Ammon's horn (tissue), 1 donor: ENCODE measurements around the gene MGAT4C.
"Not testable (repeated sequence)": the region's sequence is repeated elsewhere in the genome, so short reads cannot be mapped to it uniquely, and the experiment has no call there.

Experiments used
- DNase-seq: peaks from one replicate; pipeline ENCODE4 v3.0.0-alpha.2; 2016; ENCODE audit warnings: low spot score

Gene MGAT4C

DNA sequence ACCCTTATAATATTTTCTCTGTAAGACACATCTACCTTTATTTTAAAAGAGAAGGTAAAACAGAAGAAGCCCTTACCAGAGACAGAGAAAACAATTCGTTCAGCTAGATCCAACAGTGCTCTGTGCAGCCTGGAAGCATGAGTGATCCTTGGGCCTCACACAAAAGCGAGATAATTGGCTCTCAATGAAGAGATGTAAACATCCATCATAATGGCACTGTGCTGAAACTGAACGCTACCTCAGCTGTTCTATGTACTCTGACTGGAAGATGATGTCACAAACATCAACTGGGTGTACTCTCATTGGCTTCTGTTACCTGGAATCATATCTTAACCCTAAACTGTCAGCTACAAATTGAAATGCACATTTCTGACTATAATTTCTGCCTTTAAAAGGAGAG is at the start of gene MGAT4C:
MGAT4C (minus strand) TSS at position 229 of the 400 bp plus-strand sequence.
- DNase-seq: no peak

DNA sequence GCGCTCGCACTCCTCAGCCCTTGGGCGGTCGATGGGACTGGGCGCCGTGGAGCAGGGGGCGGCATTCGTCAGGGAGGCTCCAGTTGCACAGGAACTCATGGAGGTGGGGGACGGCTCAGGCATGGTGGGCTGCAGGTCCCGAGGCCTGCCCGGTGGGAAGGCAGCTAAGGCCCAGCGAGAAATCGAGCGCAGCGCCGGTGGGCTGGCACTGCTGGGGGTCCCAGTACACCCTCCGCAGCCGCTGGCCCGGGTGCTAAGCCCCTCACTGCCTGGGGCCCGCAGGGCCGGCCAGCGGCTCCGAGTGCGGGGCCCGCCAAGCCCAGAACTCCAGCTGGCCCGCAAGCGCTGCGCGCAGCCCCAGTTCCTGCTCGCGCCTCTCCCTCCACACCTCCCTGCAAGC is 40.2 kb upstream of the MGAT4C start:
- not testable (repeated sequence) for DNase-seq

DNA sequence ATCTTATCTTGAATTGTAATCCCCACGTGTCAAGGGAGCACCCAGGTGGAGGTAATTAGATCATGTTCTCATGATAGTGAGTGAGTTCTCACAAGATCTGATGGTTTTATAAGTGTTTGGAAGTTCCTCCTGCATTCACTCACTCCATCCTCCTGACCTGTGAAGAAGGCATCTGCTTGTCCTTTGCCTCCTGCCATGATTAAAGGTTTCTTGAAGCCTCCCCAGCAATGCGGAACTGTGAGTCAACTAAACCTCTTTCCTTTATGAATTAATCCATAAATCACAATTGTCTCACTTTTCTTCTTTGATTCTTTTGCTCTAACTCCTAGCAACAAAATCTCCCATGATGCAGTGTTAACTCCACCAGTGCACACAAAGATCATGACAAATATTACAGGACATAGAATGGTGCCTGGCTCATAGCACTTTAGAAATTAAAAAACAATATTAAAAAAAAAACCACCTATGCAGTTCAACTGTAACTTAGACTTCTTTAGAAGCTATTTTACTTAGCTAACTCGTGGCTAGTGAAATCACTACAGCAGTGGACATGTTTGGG is 37.6 kb upstream of the MGAT4C start:
- DNase-seq: no peak

DNA sequence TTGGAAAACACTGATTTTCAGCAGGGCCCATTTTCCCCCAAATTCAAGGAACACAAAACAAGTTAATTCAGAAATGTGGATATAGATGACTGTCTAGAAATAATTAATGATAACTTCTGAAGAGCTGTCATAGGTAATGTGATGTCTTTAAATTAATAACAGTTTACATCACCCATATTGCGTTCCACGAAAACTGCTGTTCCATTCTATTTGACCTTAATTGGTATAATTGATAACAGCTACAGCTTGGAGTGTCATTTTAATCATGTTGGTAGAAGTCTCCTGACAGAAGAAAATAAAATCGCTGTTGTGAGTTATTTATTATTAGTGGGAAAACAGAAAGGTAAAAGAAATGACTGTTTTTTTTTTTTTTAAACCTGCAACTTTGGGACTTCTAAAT is 36.3 kb upstream of the MGAT4C start:
- DNase-seq: no peak

DNA sequence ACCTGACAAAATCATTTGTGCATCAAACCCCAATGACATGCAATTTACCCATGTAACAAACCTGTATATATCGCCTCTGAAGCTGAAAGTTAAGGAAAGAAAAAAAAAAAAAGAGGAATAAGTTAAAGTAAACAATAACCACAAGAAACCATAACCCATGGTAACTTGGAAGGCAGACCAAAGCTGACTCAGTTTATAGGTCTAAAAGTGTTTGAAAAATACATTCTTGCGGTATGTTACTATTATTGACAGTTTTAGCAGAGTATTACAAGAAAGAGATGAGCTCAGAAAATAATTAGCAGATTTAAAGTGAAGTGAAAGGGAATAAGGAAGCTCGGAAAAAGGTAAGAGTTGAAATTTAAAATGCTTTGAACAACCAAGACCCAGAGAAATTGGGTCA is 34.4 kb upstream of the MGAT4C start:
- no peak for DNase-seq

DNA sequence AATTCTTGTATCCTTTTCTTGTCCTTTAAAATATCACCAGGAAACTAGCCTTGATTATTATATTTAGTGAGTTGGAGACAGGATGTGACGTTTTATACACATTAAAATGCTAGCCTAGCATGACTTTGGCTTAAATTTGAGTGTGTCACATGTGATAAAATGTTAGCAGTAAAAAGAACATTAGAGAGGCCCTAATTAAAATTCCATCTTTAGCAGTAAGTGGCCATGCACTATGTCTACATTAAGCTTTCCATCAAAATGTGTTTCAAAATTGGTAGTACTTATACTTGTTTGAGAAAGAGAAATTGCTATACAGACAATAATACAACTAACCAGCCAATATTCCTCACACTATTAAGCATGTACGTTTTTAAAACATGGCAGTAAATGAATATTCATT is 29.9 kb upstream of the MGAT4C start:
- DNase-seq: no peak

DNA sequence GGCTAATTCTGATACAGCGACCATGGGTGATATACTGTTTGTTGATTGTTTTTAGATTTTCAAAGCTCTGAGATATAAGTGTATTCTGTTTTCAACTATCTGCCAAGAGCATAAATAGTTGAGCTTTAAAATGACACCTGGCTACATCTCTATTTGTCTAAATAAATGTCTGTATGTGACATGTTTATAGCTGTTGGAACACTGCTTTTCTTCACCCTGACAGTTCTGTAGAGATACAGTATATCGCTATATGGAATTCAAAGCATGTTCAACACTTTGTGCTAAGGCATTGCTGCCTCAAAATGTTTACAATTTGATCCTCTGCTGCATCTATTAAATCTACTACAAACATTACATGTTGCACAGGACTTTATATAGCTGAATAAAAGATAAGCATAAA is 27.4 kb upstream of the MGAT4C start:
- DNase-seq: no peak

DNA sequence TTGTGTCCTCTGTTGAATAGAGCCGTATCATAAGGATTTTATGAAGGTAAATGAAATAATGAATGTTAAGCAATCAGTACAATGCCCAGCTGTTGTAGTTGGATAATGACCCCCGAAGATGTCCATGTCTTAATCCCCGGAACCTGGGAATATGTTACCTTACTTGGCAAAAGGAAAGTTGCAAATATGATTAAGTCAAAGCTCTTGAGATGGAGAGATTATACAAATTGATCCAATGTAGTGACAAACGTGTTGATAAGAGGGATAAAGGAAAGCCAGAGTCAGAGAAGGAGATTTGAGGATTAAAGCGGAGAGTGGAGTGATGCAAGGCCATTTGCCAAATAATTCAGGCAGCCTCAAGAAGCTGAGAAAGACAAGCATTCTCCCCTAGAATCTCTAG is 19.2 kb upstream of the MGAT4C start:
- DNase-seq: no peak

DNA sequence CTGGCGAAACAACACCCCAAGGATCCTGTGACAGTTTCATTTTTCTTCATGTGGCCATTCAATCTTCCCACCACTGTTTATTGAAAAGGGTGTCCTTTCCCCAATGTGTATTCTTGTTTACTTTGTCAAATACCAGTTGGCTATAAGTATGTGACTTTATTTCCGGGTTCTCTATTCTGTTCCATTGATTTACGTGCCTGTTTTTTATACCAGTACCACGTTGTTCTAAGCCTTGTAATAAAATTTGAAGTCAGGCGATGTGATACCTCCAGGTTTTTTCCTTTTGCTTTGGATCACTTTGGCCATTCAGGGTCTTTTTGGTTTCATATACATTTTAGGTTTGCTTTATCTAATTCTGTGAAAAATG is 9.1 kb upstream of the MGAT4C start:
- no peak for DNase-seq

DNA sequence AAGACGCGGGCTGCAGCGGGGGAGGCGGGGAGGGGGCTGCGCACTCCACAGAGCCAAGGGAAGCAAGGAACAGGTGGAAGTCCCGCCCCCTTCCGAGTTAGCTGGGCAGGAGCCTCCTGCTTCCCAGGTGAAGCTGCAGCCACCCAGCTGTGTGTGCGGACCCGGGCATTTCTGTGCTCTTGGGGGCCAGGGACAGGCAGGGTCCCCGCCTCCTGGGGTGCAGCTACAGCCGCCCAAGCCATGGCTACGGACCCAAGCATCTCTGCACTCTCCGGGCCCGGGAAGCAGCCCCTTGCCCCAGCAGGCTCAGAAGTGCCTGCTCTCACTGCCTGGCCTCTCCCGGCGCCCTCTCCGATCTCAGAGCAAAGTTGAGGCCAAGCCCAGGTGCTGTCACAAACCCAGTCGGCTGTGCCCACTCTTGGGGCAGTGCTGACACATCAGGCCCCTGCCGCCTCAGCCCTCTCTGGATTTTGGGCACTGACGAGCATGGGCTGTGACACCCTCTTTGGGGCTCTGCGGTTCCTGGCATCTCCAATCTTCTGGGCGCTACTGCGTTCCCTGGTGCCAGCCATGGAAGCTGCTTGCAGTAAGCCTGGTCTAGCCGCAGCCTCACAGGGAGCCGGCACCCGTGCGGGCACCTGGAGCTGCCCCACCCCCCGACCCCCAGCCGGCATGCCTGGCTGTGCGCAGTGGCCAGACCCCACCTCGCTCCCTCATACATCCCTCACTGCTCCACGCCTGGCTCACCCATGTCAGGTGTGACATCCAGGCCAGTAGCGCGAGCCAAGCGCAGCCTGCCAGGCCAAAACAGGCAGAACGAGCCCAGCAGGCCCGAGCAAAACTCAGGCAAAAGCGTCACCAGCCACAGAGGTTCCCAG is 8.5 kb upstream of the MGAT4C start:
- no peak for DNase-seq

DNA sequence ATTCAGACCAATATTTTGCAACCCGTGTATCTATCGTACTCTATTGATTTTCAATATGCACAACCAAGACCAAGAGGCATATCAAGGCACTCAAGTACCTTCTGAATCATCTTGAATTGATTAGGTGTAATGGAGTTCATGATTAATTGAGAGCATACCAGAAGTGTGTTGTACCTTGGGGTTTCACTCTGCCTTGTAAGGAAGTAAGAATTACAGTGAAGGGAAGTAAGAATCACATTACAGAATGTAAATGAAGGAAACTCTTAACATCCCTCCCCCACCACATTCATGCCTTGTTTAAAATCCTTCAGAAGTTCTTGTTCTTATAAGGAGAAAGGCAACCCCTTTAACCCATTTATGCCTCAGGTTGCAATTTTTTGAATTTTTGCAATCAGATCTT is 5.4 kb upstream of the MGAT4C start:
- DNase-seq: no peak

DNA sequence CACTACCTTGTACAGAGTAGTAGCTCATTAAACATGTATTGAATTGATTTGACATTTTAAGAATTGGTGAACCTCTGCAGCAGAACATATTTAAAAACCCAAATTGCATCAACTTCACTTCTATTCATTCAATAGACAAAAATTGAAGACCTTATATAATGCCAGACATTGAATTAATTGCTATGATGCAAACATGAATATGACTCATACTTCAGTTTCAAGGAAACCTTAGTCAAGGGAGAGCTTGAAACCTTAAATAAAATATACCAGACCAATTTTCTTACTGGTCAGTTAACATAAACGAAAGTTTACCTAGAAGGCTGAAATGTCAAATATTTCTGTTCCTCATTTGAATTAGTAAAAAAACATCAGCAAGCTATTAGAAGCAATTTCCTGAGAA is 5.0 kb upstream of the MGAT4C start:
- no peak for DNase-seq

DNA sequence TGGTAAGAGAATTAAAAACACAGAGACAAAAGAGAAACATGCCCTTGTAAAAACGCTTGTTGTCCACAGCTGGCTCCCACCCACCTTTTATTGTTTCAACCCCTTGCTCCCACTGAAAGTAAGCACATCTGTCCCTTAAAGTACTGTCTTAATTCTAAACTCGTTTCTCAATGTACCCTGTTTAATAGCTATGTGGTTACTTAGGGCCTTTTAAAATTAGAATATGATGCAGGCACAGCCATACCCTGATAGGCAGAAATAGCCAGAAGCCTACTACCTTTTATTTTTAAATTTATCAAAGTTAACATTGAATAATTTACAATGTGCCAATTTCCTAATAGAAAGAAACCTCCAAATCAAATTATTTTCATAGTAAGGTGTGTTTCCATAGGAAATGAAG is 4.0 kb upstream of the MGAT4C start:
- DNase-seq: no peak

DNA sequence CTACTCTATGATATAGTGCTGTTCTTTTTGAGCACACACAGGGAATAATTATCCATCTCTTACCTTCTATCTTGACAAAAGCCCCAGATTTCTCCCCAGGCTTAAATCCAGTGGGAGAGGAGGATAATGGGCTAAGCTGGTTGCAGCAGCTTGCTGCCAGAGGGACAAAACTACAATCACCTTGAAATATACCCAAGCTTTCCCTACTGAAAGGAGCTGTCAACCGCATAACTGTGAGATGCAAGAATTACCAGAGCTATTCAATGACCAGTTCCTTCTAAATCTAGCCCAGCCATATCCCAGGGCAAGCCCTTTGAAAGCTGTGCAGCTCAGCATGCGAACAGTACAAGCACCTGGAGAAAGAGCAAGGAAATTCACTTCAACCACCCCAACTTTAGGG is 943 bp upstream of the MGAT4C start:
- DNase-seq: no peak

DNA sequence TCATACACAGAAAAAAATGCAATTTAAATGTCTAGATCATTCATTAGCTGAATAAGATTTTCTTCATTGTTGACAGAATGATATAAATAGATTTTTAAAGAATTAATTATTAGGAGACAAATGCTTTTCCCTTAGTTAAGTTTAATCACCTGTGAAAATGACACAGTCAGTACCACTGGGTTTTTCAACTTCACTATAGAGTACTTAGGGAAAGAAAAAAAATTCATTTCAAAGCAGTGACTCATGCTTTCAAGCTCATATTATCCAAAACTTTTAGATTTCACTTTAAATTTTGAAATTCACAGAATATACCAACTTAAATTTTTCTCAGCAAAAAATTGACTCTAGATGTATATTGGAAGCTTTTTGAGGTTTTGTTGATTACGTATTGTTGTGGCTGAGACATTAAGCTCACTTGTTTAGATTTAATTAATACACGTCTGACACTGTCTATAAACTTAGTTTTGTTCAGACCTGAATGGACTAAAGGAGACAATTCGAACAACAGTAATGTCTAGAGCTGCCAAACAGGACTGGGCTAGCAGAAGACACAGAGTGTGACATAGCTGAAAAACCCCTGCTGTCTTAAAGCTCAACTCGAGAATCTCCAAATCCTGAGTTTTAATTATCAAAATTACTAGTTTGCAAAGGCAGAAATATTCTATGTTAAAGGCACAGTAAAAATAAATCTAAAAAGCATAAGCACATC is 1.6 kb downstream of the MGAT4C start:
- DNase-seq: no peak

DNA sequence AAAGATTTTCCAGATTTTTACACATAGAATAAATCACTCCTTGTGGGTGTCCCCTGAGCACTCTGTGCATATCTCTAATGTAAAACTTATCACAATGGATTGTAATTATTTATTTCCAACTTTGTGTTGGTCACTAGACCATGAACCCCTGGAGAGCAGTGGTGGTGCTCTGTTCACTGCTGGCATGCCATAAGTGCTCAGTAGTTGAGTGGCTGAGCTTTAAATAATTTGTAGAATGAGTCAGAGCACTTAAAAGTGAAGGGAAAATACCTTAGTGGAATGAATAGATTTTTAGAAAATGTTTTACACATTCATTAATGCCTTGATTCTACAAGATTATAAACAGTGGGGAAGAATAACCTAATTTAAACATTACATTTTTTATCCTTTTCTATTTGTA is 6.3 kb downstream of the MGAT4C start:
- no peak for DNase-seq

DNA sequence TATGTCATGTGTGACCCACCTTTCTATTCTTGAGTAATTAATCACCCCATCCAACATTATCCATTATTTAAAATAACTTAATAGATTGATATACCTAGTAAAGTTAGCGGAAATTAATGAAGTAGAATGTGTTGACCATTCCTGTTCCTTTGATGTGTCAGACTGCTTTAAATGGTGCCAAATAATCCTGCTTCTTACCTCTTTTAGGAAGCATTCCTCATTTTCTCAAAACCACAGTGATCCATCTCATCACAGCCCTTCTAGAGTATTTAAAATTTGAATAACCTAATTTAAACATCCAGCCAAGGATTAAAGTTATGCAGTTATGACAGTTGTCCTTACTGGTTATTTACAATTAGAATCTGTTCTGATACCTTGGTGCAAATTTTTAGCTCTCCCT is 6.9 kb downstream of the MGAT4C start:
- DNase-seq: no peak

DNA sequence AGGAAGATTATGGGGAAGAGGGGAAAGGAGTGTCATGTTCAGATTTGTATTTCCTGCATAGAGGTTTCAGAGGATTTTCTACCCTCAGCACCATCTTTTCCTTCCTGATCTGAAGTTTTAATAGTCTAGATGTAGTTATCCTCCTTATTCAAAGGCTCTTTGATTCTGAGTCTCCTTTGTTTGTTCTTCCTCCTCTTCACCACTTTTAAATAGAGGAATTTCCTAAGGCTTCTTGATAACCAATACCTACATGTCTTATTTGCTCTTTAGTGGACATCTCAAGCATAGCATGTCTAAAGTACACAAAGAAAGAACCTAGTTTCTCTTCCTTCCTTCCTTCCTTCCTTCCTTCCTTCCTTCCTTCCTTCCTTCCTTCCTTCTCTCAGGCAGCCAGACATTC is 8.3 kb downstream of the MGAT4C start:
- DNase-seq: no peak

DNA sequence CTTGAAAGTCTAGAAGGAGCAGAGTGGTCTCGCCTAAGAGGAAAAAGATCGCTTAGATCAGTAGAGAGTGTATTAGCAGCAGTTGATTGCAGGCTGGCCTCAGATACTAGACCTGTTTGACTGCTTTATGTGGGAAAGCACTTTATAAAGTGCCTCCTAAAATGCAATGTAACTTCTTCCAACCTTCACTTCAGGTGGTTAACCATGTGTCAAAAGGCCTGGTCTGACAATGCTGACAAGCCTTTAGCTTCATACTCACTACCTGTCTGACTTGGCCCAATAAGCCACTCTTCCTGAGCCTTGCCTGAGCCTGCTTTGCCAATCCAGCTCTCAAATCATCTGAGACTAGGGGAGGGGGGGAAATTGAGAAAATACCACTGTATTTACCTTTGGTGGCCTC is 14.6 kb downstream of the MGAT4C start:
- DNase-seq: no peak

DNA sequence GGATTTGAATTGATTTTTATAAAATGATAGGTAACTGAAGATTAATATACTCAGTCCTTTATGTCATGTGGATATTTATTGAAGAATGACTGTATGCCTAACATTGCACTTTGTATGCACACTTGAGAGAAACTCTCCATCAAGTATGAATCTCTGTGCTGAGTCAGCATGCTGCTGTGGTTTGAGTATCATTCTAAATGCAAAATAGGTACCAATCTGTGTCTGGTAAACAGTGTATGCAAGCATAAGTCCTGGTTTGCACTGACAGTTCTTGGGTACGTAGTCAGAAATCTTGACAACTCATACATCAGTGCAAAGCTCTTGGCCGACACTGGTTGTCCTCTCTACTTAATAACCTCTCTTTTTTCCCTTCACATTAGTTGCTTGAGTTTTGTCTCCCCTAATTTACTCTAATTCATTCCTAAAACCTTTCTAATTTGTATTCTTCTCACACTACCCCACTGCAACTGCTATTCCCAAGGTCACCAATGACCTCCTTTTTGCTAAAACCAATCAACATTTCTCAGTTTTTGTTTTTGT is 21.8 kb downstream of the MGAT4C start:
- DNase-seq: peak; percentile 21

DNA sequence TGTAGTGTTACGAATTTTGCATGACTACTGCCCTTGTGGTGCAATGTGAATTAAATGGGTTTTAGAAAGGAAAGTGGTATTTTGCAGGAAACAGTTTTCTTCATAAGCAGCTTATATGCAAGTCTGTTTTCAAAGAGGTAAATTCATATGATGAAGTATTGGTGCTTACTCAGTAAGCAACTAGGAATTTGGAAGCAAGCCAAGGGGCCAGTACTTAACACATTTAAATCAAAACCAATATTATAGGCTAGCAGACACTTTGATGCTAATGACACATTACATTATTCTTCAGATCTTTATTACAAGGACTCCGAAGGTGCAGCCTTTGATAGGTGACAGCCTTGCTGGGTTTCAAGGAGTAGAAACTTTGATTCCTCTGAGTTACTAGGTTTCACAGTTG is 23.1 kb downstream of the MGAT4C start:
- no peak for DNase-seq

DNA sequence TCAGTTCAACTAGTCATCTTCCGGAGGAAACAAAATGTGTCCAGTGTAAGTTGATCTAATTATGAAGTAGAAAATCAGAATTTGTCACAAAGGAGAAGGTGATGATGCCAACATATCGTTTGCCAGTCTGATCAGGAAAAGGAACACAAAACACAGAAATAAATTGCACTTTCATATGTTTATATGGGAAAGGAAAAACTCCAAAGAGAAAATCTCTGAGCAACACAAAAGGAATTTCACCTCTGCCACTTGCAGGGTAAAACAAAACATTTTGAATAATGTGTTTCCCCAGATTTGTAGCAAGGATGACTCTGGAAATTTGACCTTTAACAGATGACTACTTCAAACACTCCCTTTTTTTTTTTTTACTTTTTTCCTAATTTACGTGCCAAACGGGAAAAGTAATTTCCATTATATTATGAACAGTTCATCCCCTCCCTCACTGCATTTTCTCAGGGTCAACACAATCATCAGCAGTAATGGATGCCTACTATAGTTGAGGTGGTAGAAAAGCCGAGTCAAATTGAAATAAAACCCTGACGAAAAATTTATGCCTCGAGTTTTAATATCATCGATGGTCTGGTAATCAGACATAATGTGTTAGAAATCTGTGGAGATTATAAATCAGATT is 25.6 kb downstream of the MGAT4C start:
- no peak for DNase-seq

DNA sequence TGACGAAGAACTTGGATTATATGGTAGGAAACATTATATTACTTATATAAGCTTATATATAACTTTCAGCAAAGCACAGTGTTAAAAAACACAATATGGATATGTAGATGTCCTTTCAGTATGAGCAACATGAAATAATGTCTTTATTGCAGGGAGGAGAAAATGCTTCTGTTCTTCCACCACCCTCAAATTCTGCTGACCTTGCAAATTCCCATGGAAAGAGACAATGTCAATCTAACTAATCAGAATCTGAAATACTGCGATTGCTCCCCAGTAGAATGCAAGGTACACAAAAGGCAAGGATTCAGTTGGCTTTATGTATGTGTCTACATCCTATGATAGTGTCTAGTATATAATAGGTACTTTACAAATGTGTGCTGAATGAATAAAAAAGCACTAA is 26.4 kb downstream of the MGAT4C start:
- no peak for DNase-seq
